GM12891 (cell line): ENCODE results near the gene TMEM178B.

ENCODE experiments used
- DNase-seq: peaks from one replicate; pipeline ENCODE4 v3.0.0; 2011; ENCODE audit warnings: low spot score; ENCODE audit not compliant: insufficient read length
- FAIRE-seq: peaks from 2 replicates; lab custom pipeline; 2011; peaks lifted over from hg19 to GRCh38; lab: Jason Lieb, UNC
- PAX5 ChIP-seq: IDR thresholded peaks from 2 replicates; pipeline ENCODE4 v1.6.1; 2011; ENCODE audit warnings: low read length, moderate library complexity, mild to moderate bottlenecking; ENCODE audit not compliant: insufficient read depth, severe bottlenecking
- POLR2A ChIP-seq: IDR thresholded peaks from 2 replicates; pipeline ENCODE4 v1.6.1; 2011; ENCODE audit warnings: low read depth, low read length, control low read depth
- POLR2AphosphoS5 ChIP-seq: IDR thresholded peaks from 2 replicates; pipeline ENCODE4 v1.6.1; 2011; ENCODE audit warnings: low read depth, low read length, control low read depth
- POU2F2 ChIP-seq: IDR thresholded peaks from 2 replicates; pipeline ENCODE4 v1.6.1; 2011; ENCODE audit warnings: low read depth, mild to moderate bottlenecking, control low read depth, low read length, moderate library complexity
- SPI1 ChIP-seq: IDR thresholded peaks from 2 replicates; pipeline ENCODE4 v1.6.1; 2011; ENCODE audit warnings: low read depth, low read length, control low read depth
- TAF1 ChIP-seq: IDR thresholded peaks from 2 replicates; pipeline ENCODE4 v1.6.1; 2011; ENCODE audit warnings: low read depth, low read length, control low read depth

TMEM178B gene

GRCh38 chr7:141511316-141511675 lies 437.4 kb downstream of the TMEM178B start:
- DNase-seq (no peak), FAIRE-seq (no peak)
- TF ChIP-seq PAX5 (no peak), POU2F2 (no peak), POLR2A (no peak), POLR2AphosphoS5 (no peak), TAF1 (no peak), SPI1 (no peak)

DNA sequence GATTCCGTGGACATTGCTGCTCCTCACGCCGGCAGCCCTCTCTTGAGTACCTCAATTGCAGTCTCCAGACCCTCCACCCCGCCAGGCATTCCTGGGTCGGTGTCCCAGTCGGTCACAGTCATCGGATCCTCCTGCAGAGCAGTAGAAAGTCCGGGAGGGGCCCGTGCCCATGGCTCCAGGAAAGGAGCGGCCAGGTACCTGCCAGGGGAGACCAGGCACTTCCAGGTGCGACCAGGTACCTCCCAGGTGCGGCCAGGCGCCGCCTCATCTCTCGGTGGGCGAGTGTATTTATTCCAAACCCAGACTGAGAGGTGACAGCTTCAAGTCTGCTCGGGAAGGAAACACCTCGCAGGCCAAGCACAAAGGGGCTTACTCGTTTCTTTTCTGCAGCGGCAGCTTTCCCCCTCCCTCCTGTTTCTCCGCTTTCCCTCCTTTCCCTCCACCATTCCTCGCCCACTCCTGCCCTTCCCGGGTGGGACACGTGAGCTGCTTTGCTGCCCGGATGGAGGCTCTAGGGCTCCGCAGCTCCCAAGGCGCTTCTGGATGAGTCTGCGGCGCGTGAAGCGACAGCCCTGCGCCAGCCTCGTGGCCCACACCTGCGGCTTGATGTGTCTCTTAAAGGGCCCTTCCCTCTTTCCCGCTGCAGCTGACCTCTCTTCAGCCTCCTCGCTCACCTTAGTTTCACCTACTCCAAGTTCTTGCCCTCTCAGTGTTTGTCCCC lies 438.0 kb downstream of the TMEM178B start:
- FAIRE-seq (no peak), DNase-seq (no peak)
- TF ChIP-seq POU2F2 = no peak
- no peak for TF ChIP-seq POLR2A
- no peak for TF ChIP-seq PAX5
- no peak for TF ChIP-seq POLR2AphosphoS5
- TF ChIP-seq SPI1 = no peak
- TF ChIP-seq TAF1 = no peak

DNA sequence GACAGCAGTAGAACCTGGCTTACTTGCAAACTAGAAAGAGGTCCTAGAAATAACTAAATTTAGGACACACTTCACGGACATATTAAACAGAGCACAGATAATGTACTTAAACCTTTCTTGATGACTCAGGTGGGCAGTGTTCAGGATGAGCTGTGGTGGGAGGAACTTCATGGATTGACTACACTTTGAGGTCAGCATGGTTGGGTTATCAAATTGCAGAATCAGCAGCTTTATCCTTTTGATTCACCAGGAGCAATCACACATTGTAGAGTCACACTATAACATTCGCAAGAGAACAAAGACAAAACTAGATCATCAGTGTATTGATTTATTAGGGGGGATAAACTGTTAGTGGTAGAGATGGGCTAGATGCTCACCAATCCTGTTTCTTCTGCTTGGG lies 438.7 kb downstream of the TMEM178B start:
- TF ChIP-seq POU2F2 (no peak), PAX5 (no peak), SPI1 (no peak), TAF1 (no peak), POLR2AphosphoS5 (no peak), POLR2A (no peak)
- DNase-seq (no peak), FAIRE-seq (no peak)

- FAIRE-seq (no peak), DNase-seq (no peak)
- no peak for TF ChIP-seq POLR2AphosphoS5
- TF ChIP-seq SPI1 = no peak
- no peak for TF ChIP-seq TAF1
- TF ChIP-seq POLR2A = no peak
- TF ChIP-seq POU2F2 = no peak
- no peak for TF ChIP-seq PAX5
Observed at GRCh38 chr7:141513720-141514119, 439.9 kb downstream of the TMEM178B start.

- TF ChIP-seq SPI1 (no peak), POLR2A (no peak), TAF1 (no peak), POU2F2 (no peak), PAX5 (no peak), POLR2AphosphoS5 (no peak)
- FAIRE-seq (no peak), DNase-seq (no peak)
Observed at GRCh38 chr7:141515941-141516340, 442.1 kb downstream of the TMEM178B start.

- no peak for DNase-seq
- no peak for FAIRE-seq
- TF ChIP-seq POLR2AphosphoS5 (no peak), PAX5 (no peak), TAF1 (no peak), POLR2A (no peak), POU2F2 (no peak), SPI1 (no peak)
Observed at GRCh38 chr7:141519623-141520022, 445.8 kb downstream of the TMEM178B start.

DNA sequence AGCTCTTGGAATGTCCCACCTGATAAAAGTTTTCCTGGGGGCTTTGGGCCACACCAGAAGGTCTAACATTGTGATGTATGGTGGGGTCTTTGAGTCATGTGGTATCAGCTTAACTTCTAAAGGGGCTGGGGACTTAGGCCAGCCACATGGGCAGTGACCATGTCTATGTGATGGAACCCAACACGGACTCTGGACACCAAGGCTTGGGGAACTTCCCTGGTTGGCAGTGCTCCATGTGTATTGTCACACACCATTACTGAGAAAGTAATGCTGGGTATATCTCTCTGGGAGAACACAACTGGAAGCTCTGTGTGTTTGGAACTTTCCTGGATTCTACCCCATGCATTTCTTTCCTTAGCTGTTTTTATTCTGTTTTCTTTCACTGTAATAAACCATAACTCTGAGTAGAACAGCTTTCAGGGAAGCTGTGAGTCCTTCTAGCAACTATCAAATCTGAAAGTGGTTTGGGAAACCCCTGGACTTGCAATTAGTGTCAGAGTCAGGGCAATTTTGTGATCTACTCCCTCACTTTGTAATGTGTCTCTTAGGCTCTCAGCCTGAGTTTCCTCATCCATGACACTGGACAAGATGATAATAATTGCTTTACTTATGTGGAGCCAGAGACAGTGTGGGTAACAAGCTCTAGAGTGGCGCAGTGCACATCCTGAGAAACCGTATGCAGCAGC lies 448.9 kb downstream of the TMEM178B start:
- TF ChIP-seq POLR2AphosphoS5 = no peak
- TF ChIP-seq SPI1 = no peak
- TF ChIP-seq POLR2A = no peak
- TF ChIP-seq PAX5 = no peak
- no peak for TF ChIP-seq POU2F2
- no peak for TF ChIP-seq TAF1
- DNase-seq (no peak), FAIRE-seq (no peak)

- FAIRE-seq (no peak), DNase-seq (no peak)
- no peak for TF ChIP-seq POLR2A
- TF ChIP-seq PAX5 = no peak
- no peak for TF ChIP-seq SPI1
- TF ChIP-seq POU2F2 = no peak
- TF ChIP-seq POLR2AphosphoS5 = no peak
- TF ChIP-seq TAF1 = no peak
Observed at GRCh38 chr7:141525973-141526514, 452.2 kb downstream of the TMEM178B start.

DNA sequence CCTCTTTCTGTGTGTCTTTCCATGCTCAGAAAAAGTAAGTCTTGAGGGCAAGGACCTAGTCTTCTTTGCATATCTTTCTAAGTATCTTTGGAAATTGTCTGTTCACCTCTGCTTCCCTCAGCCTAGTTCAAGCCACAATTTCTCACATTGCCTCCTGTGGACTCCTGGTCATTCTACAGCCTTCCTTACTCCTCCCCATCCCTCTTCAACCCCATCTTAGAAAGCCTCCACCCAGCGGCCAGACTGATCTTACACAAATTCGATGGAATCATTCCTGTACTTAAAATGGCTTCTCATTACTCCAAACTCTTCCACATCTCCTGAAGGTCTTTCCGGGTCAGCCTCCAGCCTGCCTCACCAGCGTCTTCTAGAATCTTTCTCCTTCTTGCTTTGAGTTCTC lies 453.2 kb downstream of the TMEM178B start:
- no peak for FAIRE-seq
- no peak for TF ChIP-seq POLR2AphosphoS5

GRCh38 chr7:141528399-141528798 lies 454.5 kb downstream of the TMEM178B start:
- FAIRE-seq (no peak), DNase-seq (no peak)
- TF ChIP-seq TAF1 = no peak
- no peak for TF ChIP-seq PAX5
- TF ChIP-seq POLR2AphosphoS5 = no peak
- no peak for TF ChIP-seq SPI1
- no peak for TF ChIP-seq POLR2A
- TF ChIP-seq POU2F2 = no peak

More for the DNA sequence above, 453.2 kb downstream of the TMEM178B start:
- no peak for DNase-seq
